Measurements from ENCODE around the gene KLK15. TPM values are rescaled to one million over a fixed set of nuclear protein-coding genes. Genes with fewer than 3 reads are reported as not detected.

KLK15 gene
- total RNA-seq, 2 donors from 2014 or later: not detected

- no peak overlapping the region for H3K27ac ChIP-seq (ENCODE audit: low read depth, low read length)
- 66 to 68% methylated on average over 4 to 5 of the region's 5 CpGs for WGBS, 2 experiments (ENCODE audit: insufficient coverage in 1 of 2, insufficient read length in 1 of 2)
- H3K9me3 Mint-ChIP-seq: no peaks in the 10 kb centered on the region
- no peak overlapping the region for H3K4me3 ChIP-seq (ENCODE audit: low read length)
- H3K4me3 Mint-ChIP-seq: no peak overlapping the region
- H3K27me3 Mint-ChIP-seq (ENCODE audit: insufficient read depth): peaks cover 77% of the 10 kb centered on the region
- no peaks in the 10 kb centered on the region for H3K4me1 ChIP-seq (ENCODE audit: control insufficient read depth, insufficient read depth, low read length)
- no peak overlapping the region for H3K9ac ChIP-seq (ENCODE audit: extremely low read depth, low read length, poor library complexity, severe bottlenecking)
- TF ChIP-seq, protein P1, sequence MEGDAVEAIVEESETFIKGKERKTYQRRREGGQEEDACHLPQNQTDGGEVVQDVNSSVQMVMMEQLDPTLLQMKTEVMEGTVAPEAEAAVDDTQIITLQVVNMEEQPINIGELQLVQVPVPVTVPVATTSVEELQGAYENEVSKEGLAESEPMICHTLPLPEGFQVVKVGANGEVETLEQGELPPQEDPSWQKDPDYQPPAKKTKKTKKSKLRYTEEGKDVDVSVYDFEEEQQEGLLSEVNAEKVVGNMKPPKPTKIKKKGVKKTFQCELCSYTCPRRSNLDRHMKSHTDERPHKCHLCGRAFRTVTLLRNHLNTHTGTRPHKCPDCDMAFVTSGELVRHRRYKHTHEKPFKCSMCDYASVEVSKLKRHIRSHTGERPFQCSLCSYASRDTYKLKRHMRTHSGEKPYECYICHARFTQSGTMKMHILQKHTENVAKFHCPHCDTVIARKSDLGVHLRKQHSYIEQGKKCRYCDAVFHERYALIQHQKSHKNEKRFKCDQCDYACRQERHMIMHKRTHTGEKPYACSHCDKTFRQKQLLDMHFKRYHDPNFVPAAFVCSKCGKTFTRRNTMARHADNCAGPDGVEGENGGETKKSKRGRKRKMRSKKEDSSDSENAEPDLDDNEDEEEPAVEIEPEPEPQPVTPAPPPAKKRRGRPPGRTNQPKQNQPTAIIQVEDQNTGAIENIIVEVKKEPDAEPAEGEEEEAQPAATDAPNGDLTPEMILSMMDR (conservative IDR thresholded peaks at IDR 0.05): no peak
- no peaks in the 10 kb centered on the region for H3K4me1 Mint-ChIP-seq
- H3K9me3 ChIP-seq (ENCODE audit: control insufficient read depth, low read length): peaks cover 6% of the 10 kb centered on the region
- DNase-seq: no peak
- H3K27ac Mint-ChIP-seq: no peak overlapping the region
- H3K36me3 Mint-ChIP-seq (ENCODE audit: low read depth): no peaks in the 10 kb centered on the region
- H3K36me3 ChIP-seq (ENCODE audit: control insufficient read depth, insufficient read depth, low read length): no peaks in the 10 kb centered on the region
- no peaks in the 10 kb centered on the region for H3K27me3 ChIP-seq (ENCODE audit: control insufficient read depth, insufficient read depth, low read length, poor library complexity, severe bottlenecking)
Observed at GRCh38 chr19:50861010-50861409, 27.6 kb upstream of the KLK15 start.

- no peak overlapping the region for H3K27ac ChIP-seq (ENCODE audit: low read depth, low read length)
- H3K4me3 ChIP-seq (ENCODE audit: low read length): no peak overlapping the region
- H3K9ac ChIP-seq (ENCODE audit: extremely low read depth, low read length, poor library complexity, severe bottlenecking): no peak overlapping the region
- TF ChIP-seq, protein P1 (conservative IDR thresholded peaks at IDR 0.05): no peak
- peaks cover 78% of the 10 kb centered on the region for H3K27me3 Mint-ChIP-seq (ENCODE audit: insufficient read depth)
- no peak overlapping the region for H3K27ac Mint-ChIP-seq
- H3K27me3 ChIP-seq (ENCODE audit: control insufficient read depth, insufficient read depth, low read length, poor library complexity, severe bottlenecking): no peaks in the 10 kb centered on the region
- no peak for DNase-seq
- no peak overlapping the region for H3K4me3 Mint-ChIP-seq
- peaks cover 6% of the 10 kb centered on the region for H3K9me3 ChIP-seq (ENCODE audit: control insufficient read depth, low read length)
- no peaks in the 10 kb centered on the region for H3K9me3 Mint-ChIP-seq
- no peaks in the 10 kb centered on the region for H3K36me3 Mint-ChIP-seq (ENCODE audit: low read depth)
- WGBS, 2 experiments (ENCODE audit: insufficient coverage in 1 of 2, insufficient read length in 1 of 2): 80% methylated on average over 4 of the region's 4 CpGs; no CpG with 5 or more reads in 1 of the 2 experiments
- no peaks in the 10 kb centered on the region for H3K4me1 Mint-ChIP-seq
- H3K36me3 ChIP-seq (ENCODE audit: control insufficient read depth, insufficient read depth, low read length): no peaks in the 10 kb centered on the region
- no peaks in the 10 kb centered on the region for H3K4me1 ChIP-seq (ENCODE audit: control insufficient read depth, insufficient read depth, low read length)
Observed at GRCh38 chr19:50859849-50860248, 26.5 kb upstream of the KLK15 start.

GRCh38 chr19:50858886-50859285, 25.5 kb upstream of the KLK15 start:
- no peaks in the 10 kb centered on the region for H3K9me3 Mint-ChIP-seq
- Histone ChIP-seq H3K9me3 (ENCODE audit: control insufficient read depth, low read length) (peaks cover 6% of the 10 kb centered on the region), H3K27me3 (ENCODE audit: control insufficient read depth, insufficient read depth, low read length, poor library complexity, severe bottlenecking) (no peaks in the 10 kb centered on the region), H3K9ac (ENCODE audit: extremely low read depth, low read length, poor library complexity, severe bottlenecking) (no peak overlapping the region), H3K4me3 (ENCODE audit: low read length) (no peak overlapping the region), H3K27ac (ENCODE audit: low read depth, low read length) (no peak overlapping the region), H3K4me1 (ENCODE audit: control insufficient read depth, insufficient read depth, low read length) (no peaks in the 10 kb centered on the region), H3K36me3 (ENCODE audit: control insufficient read depth, insufficient read depth, low read length) (no peaks in the 10 kb centered on the region)
- H3K4me3 Mint-ChIP-seq: no peak overlapping the region
- WGBS, 2 experiments (ENCODE audit: insufficient coverage in 1 of 2, insufficient read length in 1 of 2): 50 to 73% methylated on average over 2 to 7 of the region's 7 CpGs
- TF ChIP-seq, protein P1 (conservative IDR thresholded peaks at IDR 0.05): peak; percentile 24
- no peaks in the 10 kb centered on the region for H3K36me3 Mint-ChIP-seq (ENCODE audit: low read depth)
- no peak overlapping the region for H3K27ac Mint-ChIP-seq
- H3K27me3 Mint-ChIP-seq (ENCODE audit: insufficient read depth): peaks cover 79% of the 10 kb centered on the region
- no peaks in the 10 kb centered on the region for H3K4me1 Mint-ChIP-seq
- DNase-seq: peak; percentile 80
